GM21390 (cell line): ENCODE results near the gene CALR.
A peak's percentile ranks its signal among the peaks of the same experiment; 100 is the strongest.
"Not testable (repeated sequence)": the region's sequence is repeated elsewhere in the genome, so short reads cannot be mapped to it uniquely, and the experiment has no call there.

Source experiments
- ATAC-seq: cut with Tn5 transposase; IDR thresholded peaks from one replicate; pipeline ENCODE4 v1.9.1; 2021; ENCODE audit not compliant: unreplicated experiment

CALR gene

GRCh38 chr19:12937927-12938778 is at the start of gene CALR:
Gene CALR, plus strand, starts transcription at chr19:12938609. Its CDS starts 71 bp downstream, at chr19:12938680.
- ATAC-seq, result peak; percentile 78

GRCh38 chr19:12890299-12890786 is 48.1 kb upstream of the CALR start:
- not testable (repeated sequence) for ATAC-seq

- peak; percentile 92 for ATAC-seq
Measured at GRCh38 chr19:12890787-12891552, 47.4 kb upstream of the CALR start, which contains the start of gene GCDH. Gene GCDH, plus strand, starts transcription at chr19:12891160. Its CDS starts 145 bp downstream, at chr19:12891305.

DNA sequence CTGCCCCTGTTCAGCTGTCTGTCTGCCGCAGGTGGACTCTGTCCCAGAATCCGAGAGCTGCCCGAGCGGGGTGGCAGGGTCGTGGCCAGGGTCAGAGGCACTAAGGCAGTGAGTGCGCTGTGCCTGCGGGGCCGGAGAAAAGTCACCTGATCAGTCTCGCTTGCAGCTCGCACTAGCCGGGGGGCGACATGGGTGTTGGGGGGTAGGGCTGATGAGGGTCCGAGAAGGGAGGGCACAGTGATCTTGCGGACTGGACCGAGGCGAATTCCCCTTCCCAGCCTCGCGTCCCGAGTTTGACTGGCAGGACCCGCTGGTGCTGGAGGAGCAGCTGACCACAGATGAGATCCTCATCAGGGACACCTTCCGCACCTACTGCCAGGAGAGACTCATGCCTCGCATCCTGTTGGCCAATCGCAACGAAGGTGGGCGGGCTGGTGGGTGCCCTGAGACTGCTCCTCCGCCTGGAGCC is 46.8 kb upstream of the CALR start:
- no peak for ATAC-seq

- no peak for ATAC-seq
Measured at GRCh38 chr19:12893582-12893981, 44.8 kb upstream of the CALR start.

DNA sequence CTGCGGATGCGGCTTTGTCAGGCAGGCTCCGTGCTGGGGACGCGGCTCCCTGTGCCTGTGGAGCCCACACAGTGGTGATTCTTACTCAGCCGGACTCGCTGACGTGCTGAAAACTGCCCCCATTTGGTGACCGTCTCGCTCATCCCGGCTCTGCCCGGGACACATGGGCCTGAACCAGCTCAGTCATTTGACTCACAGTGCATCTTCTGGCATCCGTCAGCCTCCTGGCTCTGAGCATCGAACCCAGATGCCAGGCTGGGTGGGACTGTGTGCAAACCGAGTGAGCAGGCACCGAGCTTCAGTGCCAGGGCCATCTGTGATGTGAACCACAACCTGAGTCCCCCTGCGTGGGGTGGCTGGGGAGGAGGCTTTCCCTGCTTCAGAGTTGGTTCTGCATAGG is 41.9 kb upstream of the CALR start:
- no peak for ATAC-seq

- peak; percentile 71 for ATAC-seq
Measured at GRCh38 chr19:12899891-12900518, 38.4 kb upstream of the CALR start.

- ATAC-seq, result no peak
Measured at GRCh38 chr19:12907166-12907565, 31.2 kb upstream of the CALR start.

DNA sequence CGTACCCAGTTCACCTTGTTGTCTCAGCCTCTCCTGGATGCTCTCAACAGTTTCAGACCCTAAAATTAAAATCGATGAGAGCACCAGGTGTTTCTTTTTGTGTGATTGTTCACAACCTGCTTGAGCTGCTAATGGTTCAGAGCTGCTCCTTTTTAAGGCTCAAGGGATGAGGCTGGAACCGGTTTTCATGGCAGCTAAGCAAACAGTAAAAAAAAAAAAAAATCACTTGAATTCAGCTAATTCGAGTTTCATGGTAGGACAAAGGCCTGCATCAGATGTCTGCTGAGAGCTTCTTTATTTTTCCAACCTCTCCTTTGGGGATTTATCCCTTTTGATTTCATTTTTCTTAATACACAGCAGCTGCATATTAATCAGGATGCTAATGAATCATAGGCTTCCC is 25.8 kb upstream of the CALR start:
- ATAC-seq, result no peak

DNA sequence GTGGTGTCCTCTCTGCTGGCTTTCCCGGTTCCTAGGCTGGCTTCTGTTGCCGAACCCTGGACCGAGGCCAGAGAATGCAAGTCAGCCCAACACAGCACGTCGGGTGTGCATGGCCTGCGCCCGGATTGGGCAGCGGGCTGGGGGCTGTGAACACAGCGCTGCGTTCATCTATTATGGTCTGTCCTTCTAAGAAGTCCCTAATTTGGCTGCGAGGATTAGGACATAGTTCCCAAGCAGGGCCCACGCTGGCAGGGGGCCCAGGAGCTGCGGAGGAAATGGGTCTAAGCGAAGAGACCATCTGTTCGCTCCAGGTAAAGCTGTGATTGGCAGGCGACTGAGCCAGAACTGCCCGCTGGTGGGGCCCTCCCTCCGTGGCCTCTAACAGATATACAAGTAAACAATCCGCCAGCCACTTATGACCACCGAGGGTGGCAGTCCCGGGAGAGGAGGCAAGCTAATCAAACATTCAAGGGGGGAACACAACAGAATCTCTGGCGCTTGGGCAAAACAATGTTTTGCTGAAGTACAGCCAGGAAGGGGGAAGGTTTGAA is 25.3 kb upstream of the CALR start:
- ATAC-seq, result no peak

GRCh38 chr19:12913851-12914690 is 24.3 kb upstream of the CALR start:
- ATAC-seq, result no peak

- not testable (repeated sequence) for ATAC-seq
Measured at GRCh38 chr19:12915860-12916259, 22.5 kb upstream of the CALR start.

DNA sequence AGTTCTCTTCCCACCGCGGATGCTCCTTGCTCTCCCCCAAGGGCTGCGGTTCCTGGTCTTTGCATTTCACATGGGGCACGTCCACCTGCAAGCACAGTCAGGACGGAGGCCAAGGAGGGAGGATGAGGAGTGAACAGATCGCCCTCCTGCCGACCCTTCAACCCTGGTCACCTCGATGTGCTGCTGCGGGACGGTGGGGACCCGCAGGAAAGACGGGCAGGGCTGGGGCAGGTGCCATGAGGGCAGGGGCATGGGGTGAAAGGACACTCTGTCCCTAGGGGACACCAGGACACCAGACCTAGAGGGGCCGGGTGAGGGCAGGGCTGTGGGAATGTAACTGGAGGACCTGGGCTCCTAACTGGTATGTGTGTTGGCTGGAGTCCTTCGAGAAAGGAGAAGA is 20.2 kb upstream of the CALR start:
- no peak for ATAC-seq

DNA sequence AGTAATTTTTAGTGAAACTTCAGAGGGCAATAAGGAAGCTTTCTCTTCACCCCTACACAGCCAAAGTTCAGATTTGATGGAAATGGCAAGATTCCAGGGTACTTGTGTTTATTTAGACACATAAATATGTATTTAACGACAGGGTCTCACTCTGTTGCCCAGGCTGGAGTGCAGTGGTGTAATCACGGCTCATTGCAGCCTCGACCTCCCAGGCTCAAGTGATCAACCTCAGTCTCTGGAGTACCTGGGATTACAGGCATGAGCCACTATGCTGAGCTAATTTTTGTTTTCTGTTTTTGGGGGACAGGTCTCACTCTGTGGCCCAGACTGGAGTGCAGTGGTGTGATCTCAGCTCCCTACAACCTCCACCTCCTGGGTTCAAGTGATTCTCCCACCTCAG is 17.4 kb upstream of the CALR start:
- ATAC-seq, result no peak

DNA sequence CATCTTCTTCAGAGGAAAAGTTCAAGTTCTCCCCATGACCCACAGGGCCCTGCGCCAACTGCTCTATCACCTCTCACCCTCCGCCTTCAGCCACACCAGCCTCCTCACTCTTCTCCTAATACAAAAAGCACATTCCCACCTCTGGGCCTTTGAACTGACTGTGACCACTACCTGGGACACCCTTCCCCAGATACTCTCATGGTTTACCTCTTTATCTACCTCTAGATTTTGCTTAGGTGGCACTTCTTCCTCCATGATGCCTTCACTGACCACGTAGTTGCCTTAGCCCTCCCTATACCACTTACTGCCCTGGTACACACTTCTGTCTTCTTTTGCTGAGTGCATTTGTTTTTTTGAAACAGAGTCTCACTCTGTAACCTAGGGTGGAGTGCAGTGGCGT is 15.4 kb upstream of the CALR start:
- no peak for ATAC-seq

DNA sequence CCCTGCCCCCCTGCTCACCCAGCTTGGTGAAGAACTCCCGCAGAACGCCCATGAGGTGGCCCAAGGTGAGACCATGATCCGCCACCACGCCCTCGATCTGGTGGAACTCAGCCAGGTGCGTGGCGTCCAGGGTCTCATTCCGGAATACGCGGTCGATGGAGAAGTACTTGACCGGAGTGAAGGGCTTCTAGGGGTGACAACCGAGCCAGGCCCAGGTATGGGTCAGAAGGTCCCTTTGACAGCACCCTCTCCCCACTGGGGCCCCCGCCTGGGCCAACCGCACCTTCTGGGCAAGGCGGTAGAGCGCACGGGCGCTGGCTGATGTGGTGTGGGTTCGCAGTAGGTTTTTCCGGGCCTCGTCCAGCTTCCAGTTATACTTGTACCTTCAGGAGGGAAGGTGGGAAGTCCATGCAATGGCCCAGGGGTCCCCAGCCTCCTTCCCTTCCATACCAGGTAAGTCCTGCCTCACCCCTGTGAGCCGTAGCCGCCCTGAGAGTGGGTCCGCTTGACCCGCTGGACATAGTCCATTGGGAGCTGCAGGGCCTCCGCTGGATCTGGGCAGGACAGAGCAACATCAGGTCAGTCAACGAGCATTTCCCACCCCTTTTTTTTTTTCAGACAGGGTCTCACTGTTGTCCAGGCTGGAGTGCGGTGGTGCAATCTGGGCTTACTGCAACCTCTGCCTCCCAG is 13.6 kb upstream of the CALR start:
- no peak for ATAC-seq

DNA sequence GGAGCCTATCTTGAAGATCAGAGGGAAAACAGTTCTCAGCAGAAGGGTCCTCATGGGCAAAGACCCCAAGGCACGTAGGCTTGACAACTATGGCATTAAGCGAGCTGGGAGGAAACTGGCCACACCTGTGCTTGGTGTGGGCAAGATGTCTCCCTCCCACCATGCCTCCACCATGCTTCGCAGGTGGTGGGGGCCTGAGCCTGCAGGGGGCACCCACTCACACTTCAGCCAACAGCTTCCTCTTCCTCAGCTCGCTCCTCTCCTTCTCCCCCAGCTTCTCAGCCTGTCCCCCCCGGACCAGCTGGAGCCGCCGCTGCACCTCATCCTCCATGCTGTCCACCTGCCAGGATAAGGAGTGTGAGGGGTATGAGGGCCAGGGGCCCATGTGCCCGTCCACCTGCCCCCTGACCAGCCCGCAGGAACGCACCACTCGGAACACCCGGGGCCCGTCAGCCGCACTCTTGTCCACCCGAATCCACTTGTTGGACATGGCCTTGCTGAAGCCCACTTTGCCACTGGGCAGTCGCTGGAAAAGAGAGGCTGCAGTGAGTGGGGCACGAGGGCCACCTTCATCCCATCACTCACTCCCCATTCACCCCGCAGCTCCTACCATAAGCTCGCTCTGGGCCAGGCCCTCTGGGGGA is 8.3 kb upstream of the CALR start:
- no peak for ATAC-seq

DNA sequence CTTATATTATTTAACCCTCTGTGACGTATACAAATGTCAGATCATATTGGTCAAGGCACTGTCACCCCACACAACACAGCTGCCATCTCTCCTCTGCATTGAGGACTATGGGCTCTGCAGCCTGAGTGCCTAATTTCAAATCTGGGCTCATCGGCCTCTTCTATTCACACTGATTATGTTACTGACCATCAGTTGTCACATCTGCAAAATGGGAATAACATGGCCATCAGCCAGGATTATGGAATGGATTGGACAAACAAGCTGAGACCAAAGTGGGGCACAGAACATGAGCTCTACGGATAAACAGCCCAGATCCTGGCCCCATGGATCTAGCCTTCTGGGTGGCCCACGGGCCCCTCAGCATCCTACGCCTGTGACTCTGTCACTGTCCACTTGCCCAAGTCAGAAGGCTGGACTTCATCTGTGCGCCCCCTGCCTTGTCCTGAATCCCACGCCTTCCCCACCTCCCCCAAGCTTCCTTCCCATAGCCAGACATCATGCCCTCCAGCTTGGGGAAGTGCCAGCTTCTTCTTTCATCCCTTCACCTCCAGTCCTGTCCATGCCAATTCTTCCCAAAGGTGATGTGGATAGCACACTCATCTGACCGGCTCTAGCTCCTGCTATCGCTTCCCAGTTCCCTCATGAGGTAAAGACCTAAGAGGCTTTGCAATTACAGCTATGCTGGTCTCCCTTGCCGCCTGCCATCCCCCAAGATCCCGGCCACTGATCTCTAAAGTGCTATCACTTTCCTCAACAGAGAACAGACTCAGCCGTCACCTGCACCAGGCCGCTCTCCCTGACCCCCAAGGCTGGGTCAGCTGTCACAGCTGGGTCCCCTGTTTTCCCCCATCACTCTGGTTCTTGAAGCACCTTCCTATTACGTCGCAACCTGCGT is 5.8 kb upstream of the CALR start:
- ATAC-seq, result no peak
